SK-N-DZ (cell line): ENCODE measurements around the gene KRTAP12-2. TPM values are rescaled to one million over a fixed set of nuclear protein-coding genes. Genes with fewer than 3 reads are reported as not detected.

ENCODE experiments used
- DNase-seq: peaks from one replicate; pipeline ENCODE4 v3.0.0-alpha.2; 2015; ENCODE audit warnings: low spot score
- polyA plus RNA-seq, 2 experiments: library from polyadenylated mRNA; depleted of rRNA; stranded (reverse); fragments of >200 nt; gene quantifications; 2 replicates each; pipeline ENCODE4 v1.2.3, GENCODE V29; 2014

The KRTAP12-2 gene, protein sequence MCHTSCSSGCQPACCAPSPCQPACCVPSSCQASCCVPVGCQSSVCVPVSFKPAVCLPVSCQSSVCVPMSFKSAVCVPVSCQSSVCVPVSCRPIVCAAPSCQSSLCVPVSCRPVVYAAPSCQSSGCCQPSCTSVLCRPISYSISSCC
- polyA plus RNA-seq (2014; cell fraction: cytosol; rRNA removed) = not detected in 2 replicates
- polyA plus RNA-seq (2014; cell fraction: nucleus; rRNA removed) = not detected in 2 replicates

DNA sequence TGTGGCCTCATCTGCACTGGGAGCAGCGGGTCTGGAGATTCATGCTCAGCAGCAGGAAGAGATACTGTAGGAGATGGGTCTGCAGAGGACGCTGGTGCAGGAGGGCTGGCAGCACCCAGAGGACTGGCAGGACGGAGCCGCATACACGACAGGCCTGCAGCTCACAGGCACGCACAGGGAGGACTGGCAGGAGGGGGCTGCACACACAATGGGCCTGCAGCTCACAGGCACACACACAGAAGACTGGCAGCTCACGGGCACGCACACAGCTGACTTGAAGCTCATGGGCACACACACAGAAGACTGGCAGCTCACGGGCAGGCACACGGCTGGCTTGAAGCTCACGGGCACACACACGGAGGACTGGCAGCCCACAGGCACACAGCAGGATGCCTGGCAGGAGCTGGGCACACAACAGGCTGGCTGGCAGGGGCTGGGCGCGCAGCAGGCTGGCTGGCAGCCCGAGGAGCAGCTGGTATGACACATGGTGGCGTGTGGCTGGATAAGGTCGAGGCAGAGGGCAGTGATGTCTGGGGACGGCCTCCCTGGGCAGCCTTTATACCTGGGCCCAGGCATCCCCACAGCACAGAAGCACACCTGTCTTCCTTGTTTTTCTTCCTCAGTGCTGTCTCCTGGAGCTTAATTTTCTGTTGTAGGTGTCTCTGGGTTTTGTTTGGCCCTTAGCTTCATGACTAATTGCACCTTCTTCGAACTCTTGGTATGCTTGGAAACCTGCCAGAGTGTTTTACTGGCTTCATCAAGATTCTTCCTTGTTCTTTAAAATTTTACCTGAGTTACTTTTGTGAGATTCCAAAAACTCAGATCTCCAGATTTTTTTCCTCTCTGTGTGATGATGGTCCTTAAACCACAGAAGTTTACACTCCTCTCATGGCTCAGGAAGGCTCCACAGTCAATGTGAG lies at the start of gene KRTAP12-2:
TSS of gene KRTAP12-2 (minus strand) at position 527 of the 920 bp plus-strand sequence. CDS start at position 486, 41 bp downstream.
- DNase-seq = no peak

DNA sequence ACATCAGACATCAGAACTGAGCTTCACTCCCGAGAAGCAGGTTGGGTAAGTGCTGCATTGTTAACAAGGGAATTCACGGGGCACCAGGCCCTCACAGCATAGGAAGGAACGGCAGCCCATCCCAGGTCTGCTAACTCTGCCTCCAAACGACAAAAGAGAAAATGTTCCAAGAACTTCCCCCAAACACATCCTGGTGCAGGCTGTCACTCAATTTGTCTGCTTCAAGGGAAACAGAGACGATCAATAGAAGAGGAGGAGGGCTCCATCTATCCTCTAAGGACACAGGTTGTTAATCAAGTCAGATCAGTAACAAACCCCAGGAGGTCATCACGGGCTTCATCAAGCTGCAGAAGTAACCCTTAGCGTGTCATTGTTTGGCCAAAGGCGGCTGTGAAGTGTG lies 48.2 kb upstream of the KRTAP12-2 start:
- DNase-seq = no peak

DNA sequence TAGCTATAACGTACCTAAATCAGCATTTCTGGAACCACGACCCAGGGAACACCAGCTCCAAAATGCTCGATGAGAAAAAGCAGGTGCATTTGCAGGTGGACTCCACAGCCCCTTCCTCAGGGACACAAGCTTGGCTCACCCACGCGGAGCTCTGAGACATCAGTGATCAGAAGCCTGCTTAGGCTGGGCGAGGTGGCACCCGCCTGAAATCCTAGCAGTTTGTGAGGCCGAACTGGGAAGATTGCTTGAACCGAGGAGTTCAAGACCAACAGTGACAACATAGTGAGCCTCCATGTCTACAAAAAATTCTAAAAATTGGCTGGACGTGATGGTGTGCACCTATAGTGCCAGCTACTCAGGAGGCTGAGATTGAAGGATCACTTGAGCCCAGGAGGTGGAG lies 47.1 kb upstream of the KRTAP12-2 start:
- no peak for DNase-seq

DNA sequence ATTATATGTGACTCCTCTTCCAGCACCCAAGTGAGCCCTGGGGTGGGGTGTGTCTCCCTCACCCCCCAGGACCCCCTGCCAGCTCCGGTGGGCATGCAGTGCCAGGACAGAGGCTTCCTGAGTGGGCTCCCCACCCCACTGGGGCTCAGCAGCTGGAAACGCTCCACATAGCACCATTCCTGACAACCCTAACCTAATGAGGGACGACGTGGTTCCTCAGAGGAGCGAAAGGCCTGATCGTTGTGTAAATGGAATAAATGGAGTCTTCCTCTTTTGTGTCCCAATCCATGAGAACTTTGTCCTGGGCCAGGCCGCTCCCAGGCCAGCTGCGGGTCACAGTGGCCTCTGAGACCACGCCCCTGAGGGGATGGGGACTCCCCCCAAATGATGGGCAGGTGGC lies 46.4 kb upstream of the KRTAP12-2 start:
- no peak for DNase-seq

DNA sequence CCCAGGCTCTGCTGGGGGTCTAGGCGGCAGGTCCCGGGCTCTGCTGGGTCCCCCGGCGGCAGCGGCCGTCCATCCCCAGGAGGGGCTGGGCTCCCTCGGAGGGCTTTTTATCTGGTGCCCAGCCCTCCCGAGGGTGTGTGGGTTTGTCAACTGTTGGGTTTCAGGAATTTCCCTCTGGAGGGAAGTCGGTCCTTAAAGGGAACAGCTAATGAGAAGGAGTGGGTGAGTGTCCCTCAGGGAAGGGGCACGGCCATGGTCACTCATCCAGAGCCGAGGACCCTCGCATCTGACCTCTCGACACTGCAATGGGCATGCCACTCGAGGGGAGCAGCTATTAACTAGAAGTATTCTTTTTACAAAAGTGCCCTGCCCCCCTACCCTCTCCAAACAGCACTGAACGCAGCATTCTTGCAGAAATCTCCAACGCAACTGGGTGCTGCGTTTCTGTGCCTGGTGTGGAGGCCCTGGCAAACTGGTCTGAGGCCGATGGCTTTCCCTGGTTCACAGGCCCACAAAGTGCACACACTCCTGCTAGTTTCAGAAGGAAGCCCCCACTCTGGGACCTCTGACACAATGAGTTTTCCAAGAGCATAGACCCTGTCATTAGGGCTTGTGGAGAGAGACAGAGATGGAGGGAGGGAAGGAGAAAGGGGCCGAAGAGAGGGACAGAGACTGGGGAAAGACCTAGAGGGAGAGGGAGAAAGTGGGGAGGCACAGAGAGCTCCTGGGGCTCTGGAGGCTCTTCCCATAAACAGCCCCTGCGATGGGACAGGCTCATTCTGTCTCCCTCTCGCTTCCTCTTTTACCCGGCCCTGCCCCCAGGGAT lies 45.7 kb upstream of the KRTAP12-2 start:
- no peak for DNase-seq

DNA sequence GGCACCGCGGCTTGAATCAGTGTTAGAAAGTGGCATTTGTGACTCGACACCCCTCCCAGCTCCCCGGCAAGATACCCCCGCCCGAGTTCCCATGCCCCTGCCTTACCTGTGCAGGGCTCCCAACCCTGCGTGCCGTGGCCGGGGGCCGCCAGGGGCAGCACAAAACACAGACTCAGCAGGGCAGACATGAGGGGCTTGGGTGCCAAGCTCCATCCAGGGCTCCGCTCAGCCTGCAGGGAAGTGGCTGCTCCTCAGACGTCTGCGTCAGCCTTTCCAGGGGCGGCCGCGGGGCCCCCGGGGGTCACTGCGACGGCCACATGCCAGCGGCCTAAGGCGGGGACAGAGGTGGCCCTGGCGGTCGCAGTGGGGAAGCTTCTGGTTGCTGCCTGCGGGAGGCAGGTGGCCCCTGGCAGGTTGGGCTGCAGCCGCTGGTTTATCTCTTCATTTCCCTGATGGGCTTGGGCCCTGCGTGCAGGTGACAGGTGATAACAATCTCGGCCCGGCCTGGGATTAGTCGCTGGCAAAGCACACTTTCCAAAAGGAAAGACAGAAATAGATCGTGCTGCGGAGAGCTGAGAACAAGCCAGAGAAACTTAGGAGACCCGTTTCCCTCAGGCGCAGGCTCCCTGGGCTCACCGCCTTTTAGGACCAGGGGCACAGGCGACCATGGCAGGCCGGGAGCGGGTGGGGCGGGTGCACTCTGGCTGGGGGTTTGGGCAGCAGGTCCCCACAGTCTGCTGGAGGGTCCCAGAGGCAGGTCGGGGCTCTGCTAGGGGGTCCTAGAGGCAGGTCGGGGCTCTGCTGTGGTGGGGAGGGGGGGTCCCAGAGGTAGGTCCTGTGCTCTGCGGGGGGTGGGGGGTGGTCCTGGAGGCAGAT lies 44.8 kb upstream of the KRTAP12-2 start, which contains the start of gene TSPEAR:
TSS of gene TSPEAR (minus strand) at position 246 of the 876 bp plus-strand sequence. CDS start at position 188, 58 bp downstream.
- DNase-seq = peak; percentile 32

DNA sequence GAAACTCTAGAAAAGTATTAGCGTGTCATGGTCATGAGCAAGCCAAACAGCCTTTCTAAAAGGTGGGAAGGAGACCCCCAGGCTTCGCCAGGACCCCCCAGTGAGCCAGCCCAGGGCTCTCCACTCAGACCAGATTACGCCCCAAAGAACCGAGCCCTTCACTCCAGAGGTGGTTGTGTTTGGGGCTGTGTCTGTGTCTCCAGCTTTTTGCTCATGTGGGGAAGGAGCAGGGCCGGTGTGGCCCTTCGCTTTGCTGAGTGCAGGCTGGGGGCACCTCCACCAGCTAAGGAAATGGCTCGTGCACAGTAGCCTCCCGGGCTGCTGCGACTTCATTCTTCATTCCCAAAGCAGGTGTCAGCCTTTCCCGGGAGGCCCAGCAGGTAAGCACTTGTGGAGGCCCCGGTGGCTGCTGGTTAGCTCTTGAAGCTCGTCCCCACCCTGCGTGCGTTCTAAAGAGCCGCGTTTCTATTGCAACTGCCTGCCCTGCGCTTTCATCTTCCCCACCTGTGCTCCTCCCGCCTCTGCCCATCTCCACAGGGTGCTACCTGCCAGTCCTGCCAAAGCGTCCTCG lies 44.1 kb upstream of the KRTAP12-2 start:
- no peak for DNase-seq

DNA sequence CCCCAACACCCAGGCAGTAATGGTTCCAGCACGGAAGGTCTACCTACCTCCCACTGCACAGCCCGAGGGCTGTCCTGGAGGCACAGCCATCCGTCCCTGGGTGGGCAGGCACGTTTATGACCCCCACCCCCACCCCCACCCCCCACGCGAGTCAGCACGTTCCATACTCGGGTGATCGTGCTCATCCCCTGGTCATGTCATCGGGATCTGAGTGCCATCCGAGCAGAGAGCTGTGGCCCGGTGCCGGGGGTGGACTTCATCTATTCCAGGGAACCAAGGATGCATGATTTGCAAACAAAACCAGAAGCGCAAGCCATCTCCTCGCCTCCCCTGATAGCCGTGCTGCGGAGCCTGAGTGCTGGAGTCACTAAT lies 43.6 kb upstream of the KRTAP12-2 start:
- DNase-seq = no peak

DNA sequence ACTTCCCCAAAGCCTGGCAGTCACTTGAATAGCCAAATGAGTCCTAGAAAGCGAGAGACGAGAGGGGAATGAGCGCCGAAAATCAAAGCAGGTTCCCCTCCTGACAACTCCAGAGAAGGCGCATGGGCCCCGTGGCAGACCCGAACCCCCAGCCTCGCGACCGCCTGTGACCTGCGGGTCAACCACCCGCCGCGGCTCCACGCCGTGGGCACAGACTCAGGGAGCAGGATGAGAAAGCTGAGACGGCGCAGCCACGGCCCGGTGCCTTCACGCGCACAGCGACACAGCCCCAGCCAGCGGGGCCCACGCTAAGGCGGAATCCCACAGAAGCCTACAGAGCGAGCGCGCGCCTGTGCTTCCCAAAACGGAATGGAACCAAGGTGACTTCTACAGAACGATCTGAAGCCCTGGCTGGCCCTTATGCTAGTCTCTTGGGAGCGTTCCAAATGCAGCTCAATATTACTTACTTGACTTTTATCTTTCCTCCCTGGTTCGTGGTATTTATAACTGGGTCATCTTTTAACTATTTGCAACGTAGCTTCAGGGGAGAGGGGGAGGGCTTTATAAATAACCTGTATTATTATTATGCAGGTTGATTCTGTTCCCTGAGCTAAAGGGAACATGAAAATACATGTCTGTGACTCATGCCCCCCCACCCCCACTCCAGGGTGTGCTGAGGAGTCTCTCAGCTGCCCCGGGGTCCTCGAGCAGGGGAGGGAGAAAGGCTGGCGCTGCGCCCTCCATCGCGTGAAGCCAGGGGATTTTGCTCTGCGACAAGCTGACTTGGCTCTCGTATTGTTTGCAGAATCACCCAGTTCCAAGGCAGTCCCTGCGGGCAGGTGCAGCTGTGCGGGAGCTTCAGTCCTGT lies 42.9 kb upstream of the KRTAP12-2 start:
- no peak for DNase-seq

DNA sequence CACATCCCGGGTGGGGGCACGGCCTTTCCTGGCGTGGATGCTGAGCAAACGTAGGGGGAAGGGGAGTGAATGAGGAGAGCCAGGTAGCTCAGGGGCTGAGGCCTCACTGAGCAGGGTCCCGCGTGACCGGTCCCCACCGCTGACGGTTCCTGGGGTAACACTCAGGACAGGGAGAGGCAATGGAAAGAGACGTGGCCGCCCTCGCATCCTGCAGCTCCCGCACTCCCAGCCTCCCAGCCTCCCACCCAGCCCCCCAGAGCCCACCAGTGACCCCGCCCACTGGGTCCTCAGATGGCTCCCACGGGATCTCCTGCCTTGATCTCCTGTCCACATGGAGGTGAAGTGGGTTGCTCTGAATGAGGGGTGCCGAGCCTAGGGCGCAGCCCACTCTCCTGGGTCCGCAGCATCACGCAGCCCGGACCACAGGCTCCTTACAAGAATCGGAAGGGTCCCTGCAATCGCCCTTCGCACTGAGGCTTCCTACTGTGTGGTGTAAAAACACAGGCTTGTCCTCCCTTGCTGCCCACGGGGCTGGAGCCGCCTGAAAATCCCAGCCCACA lies 42.2 kb upstream of the KRTAP12-2 start:
- DNase-seq = no peak

DNA sequence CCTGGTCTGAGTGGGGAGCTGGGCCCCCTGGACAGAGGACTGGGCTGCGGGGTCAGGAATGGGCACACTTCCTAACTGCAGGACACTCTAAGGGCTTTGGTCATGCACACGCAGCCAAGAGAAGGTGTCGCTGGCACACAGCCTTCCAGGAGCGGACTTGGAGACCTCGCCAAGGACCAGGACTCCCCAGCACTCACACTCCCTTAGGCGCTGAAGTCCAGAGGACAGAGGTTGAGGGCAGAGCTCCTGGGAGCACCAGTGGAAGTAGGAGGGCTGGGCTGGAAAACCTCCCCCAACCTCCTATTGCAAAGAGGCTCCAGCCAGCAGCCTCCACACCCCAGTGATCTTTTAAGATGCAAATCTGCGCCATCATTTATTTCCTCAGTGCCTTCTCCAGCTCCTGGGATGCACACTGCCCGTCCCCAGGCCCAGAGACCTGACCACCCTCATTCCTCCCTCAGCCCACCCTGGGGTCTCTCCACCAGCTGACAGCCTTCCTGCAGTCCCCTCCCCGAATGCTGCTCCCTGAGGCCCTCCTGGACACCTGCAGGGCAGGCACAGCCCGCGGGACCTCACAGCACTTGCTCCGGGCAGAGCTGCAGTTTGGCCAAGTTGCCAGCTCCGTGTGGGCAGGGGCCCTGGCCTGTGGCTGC lies 41.6 kb upstream of the KRTAP12-2 start:
- DNase-seq = no peak

DNA sequence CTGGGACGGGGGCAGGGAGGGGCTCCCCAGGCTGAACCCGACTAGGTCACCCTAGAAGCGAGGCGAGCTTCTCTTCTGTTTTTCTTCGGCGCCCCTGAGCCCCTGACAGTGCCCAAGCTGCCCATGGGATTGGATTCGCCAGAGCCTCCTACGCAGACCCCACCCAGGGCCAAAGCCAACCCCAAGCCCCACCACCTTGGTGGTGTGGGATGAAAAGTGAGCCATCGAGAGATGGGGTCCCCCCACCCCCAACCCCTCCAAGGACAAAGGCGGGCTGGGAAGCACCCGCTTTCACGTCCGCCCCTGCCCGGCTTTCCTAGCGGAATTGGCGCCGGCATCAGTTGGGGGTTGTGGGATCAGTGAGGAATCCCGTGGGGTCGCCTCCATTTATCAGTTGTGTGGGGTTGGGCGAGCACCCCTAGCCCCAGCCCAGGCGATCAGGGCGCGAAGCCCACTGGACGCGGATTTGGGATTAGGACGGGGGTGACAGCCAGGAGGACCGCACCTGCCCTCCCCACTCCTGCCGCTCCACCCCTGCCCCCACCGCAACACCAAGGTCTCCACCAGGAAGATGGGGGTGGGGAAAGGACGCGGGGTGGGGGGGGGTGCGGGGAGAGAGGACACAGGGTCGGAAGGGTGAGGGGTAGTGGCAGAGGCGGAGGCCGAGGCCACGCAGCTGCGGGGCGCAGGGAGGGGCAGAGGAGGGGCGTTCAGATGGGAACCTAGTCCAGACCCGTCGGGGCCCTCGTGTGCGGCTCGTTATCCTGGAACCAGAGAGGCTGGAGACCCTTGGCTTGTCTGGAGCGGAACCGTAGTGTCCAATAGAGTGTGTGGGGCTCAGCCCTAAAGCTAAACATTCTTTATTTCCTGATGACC lies 40.2 kb upstream of the KRTAP12-2 start:
- no peak for DNase-seq

DNA sequence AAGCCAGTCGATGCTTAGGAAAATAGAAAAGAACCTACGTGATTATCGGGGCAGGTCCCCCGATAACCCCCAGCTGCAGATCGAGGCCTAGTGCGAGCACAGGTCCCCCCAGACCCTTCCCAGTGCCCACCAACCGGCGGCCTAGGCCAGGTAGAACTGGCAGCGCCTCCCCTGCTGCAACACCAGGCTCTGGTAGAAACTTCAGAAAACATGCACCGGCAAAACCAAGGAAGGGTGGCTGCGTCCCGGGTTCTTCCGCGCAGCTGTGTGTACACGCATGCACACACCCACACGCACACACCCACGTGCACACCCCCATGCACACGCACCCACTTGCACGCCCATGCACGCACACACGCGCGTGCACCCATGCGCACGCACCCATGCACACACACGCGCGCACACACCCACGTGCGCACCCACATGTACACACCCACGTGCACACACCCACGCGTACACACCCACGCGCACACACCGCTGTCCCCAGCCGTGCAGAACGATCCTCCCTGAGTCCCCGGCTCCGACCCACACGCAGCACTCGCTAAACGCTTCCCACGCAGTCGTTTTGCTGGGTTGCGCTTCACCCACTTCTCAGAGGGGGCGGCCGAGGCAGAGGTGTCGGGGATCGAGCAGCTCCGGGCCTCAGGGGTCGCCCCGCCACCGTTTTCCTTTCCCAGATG lies 39.4 kb upstream of the KRTAP12-2 start:
- DNase-seq = no peak

DNA sequence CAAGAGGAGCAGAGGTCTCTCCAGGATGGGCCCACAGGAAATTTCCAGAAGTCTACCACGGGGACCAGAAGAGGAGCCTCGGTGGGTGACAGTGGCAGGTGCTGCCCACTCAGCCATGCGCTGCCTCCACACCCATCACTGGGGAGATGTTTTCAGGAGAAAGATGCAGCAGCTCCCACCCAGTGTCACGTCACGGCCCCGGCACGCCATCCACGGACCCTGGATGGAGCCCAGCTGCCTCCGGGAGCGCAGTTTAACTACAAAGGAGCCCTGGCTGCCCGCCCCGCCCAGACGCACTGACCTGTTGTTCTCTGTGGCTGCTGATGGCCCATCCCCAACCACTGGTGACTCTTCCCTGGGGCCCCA lies 37.9 kb upstream of the KRTAP12-2 start:
- no peak for DNase-seq

DNA sequence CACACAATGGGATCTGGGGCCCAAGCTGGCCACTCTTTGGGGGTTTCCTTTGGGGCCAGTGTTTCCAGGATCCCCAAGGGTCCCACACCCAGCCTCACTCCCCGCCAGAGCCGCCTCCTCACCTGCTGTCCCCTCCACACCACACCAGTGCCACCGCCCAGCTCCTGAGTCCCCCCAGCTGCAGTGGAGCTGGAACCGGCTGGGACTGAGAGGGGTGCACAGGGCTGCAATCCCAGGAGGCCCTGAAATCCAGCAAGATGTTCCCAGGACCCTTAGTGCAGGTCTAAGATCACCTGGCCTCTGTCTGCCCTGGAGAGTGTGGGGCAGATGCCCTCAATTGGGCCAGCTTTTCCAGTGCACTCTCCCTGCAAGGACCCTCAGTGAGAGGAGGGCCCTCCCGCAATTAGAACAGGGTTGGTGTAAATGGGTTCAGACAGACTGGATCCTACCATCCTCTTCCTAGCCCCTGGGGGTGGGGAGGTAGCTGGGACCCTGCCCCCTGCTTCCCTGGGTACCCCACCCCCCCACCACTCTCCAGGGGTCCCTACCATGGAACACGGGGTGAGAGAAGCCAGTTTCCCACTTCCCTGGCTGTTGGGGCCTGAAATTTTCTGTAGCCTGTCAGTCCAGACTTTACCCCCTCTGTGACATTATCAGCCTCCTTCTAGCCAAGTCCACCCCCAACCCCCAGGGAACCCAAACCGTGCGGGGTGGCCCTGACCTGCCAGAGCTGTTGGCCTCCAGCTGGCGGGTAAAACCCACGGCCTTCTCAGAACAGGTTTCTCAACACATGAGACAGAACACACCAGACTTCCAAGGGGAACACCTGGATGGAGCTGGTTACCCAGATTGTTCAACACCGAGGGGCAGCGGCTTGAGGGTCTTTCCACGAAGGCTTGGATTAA lies 37.3 kb upstream of the KRTAP12-2 start:
- DNase-seq = no peak
